CD14-positive monocyte (primary cell): Measurements from ENCODE around the gene PHACTR3. TPM values are rescaled to one million over a fixed set of nuclear protein-coding genes. Genes with fewer than 3 reads are reported as not detected.

Source experiments
- DNase-seq, 3 donors: peaks; one replicate each; pipeline ENCODE4 v3.0.0-alpha.2; 2011 to 2022
- H2AFZ ChIP-seq: 2 replicates; pipeline ENCODE4 v1.6.0; 2012; ENCODE audit warnings: mild to moderate bottlenecking, low read depth, low read length, inconsistent platforms; ENCODE audit not compliant: insufficient read depth, poor library complexity, severe bottlenecking
- H3K27ac ChIP-seq, 2 donors: 1 replicate in 1 of 2; 2 replicates in 1 of 2; pipeline ENCODE4 v1.5.1; 2012 to 2013; ENCODE audit warnings: low read length in 2 of 2, control low read depth in 1 of 2, inconsistent platforms in 1 of 2, low read depth in 1 of 2, mild to moderate bottlenecking in 1 of 2
- H3K27me3 ChIP-seq, 2 donors: one replicate each; pipeline versions ENCODE4 v1.6.0 to v1.6.1; 2011 to 2013; ENCODE audit warnings: low read length in 2 of 2; ENCODE audit not compliant: control insufficient read depth in 2 of 2, insufficient read depth in 2 of 2
- H3K36me3 ChIP-seq, 2 donors: replicated peaks in 1 of 2; 1 replicate in 1 of 2; 2 replicates in 1 of 2; pipeline versions ENCODE4 v1.5.1 to v1.6.1; 2012 to 2013; ENCODE audit warnings: low read length in 2 of 2, control low read depth in 1 of 2, inconsistent platforms in 1 of 2, mild to moderate bottlenecking in 1 of 2; ENCODE audit not compliant: insufficient read depth in 2 of 2, control insufficient read depth in 1 of 2
- H3K4me1 ChIP-seq, 2 donors: 1 replicate in 1 of 2; 2 replicates in 1 of 2; pipeline versions ENCODE4 v1.5.1 to v1.6.1; 2012 to 2013; ENCODE audit warnings: low read length in 2 of 2, control low read depth in 1 of 2, inconsistent platforms in 1 of 2, mild to moderate bottlenecking in 1 of 2, moderate library complexity in 1 of 2; ENCODE audit not compliant: insufficient read depth in 2 of 2, control insufficient read depth in 1 of 2
- H3K4me2 ChIP-seq: replicated peaks from 2 replicates; pipeline ENCODE3; 2012; ENCODE audit warnings: low read length, moderate library complexity, mild to moderate bottlenecking; ENCODE audit not compliant: poor library complexity, severe bottlenecking; ENCODE audit errors: extremely low read depth
- H3K4me3 ChIP-seq, 3 experiments: fragments of 200-600 bp in 1 of 3; sonication (generic) in 1 of 3; replicated peaks in 1 of 3; 1 replicate in 2 of 3; 2 replicates in 1 of 3; pipeline ENCODE4 v1.5.1; 2011 to 2013; ENCODE audit warnings: low read length in 3 of 3, mild to moderate bottlenecking in 3 of 3, control low read depth in 2 of 3, low read depth in 2 of 3, inconsistent platforms in 1 of 3, moderate library complexity in 1 of 3
- H3K79me2 ChIP-seq: 2 replicates; pipeline ENCODE4 v1.6.0; 2012; ENCODE audit warnings: mild to moderate bottlenecking, control low read depth, inconsistent platforms, low read length, moderate library complexity; ENCODE audit not compliant: insufficient read depth
- H3K9ac ChIP-seq: 2 replicates; pipeline ENCODE4 v1.6.0; 2017; ENCODE audit warnings: low read length, mild to moderate bottlenecking; ENCODE audit not compliant: insufficient read depth, poor library complexity, severe bottlenecking
- H3K9me3 ChIP-seq, 2 donors: replicated peaks in 1 of 2; 1 replicate in 1 of 2; 2 replicates in 1 of 2; pipeline versions ENCODE4 v1.5.1 to v1.6.1; 2012 to 2013; ENCODE audit warnings: low read length in 2 of 2, control low read depth in 1 of 2; ENCODE audit not compliant: control insufficient read depth in 1 of 2, insufficient read depth in 1 of 2
- H4K20me1 ChIP-seq: 2 replicates; pipeline ENCODE4 v1.6.0; 2012; ENCODE audit warnings: mild to moderate bottlenecking, low read length, control low read depth, moderate library complexity; ENCODE audit not compliant: insufficient read depth
- H3K27ac Mint-ChIP-seq, 7 donors: one replicate each; pipeline ENCODE4 v1.8.0; 2020; ENCODE audit warnings: mild to moderate bottlenecking in 7 of 7, mixed read lengths in 7 of 7, moderate library complexity in 6 of 7, inconsistent platforms in 2 of 7
- H3K27me3 Mint-ChIP-seq, 3 donors: one replicate each; pipeline ENCODE4 v1.8.0; 2021 to 2022; ENCODE audit warnings: low read depth in 3 of 3, mild to moderate bottlenecking in 3 of 3, mixed read lengths in 3 of 3, moderate library complexity in 3 of 3, inconsistent platforms in 1 of 3
- H3K36me3 Mint-ChIP-seq, 2 donors: one replicate each; pipeline ENCODE4 v1.8.0; 2020; ENCODE audit warnings: mixed read lengths in 2 of 2, inconsistent platforms in 1 of 2, mild to moderate bottlenecking in 1 of 2
- H3K4me1 Mint-ChIP-seq: one replicate; pipeline ENCODE4 v1.8.0; 2020; ENCODE audit warnings: mild to moderate bottlenecking, mixed read lengths
- H3K4me3 Mint-ChIP-seq, 2 donors: one replicate each; pipeline ENCODE4 v1.8.0; 2020; ENCODE audit warnings: mild to moderate bottlenecking in 2 of 2, mixed read lengths in 2 of 2, moderate library complexity in 1 of 2
- H3K9me3 Mint-ChIP-seq, 7 donors: one replicate each; pipeline ENCODE4 v1.8.0; 2020 to 2022; ENCODE audit warnings: mixed read lengths in 7 of 7, mild to moderate bottlenecking in 6 of 7, moderate library complexity in 6 of 7, inconsistent platforms in 2 of 7
- CTCF ChIP-seq: fragments of 200-600 bp; IDR thresholded peaks from one replicate; pipeline ENCODE4 v1.8.0; 2022; ENCODE audit warnings: antibody characterized with exemption, mild to moderate bottlenecking
- WGBS: methylation state at CpG from one replicate; pipeline ENCODE4 v1.1.5; 2013; ENCODE audit warnings: missing lambda C conversion rate; ENCODE audit not compliant: insufficient coverage; 5-methylcytosine and 5-hydroxymethylcytosine counted together
- intact Hi-C, 2 donors: fragments of 100-400 bp; cut with micrococcal nuclease; formaldehyde crosslinking; loops; one replicate each; pipeline versions ENCODE4 v1.15.0 to v1.15.1; 2023
- polyA plus RNA-seq, 3 donors: library from polyadenylated mRNA; depleted of rRNA in 1 of 3; unstranded in 2 of 3; stranded (reverse) in 1 of 3; fragments of 300-500 nt in 2 of 3; fragments of >200 nt in 1 of 3; fragmentation: Illumina TruSeq in 2 of 3; gene quantifications; 1 replicate in 2 of 3; 2 replicates in 1 of 3; pipeline ENCODE4 v1.2.3, GENCODE V29; 2012 to 2021

The PHACTR3 gene
- polyA plus RNA-seq, 3 donors = 0.11 to 0.17 TPM; not detected in 1

- H3K9me3 ChIP-seq = no peaks in the 10 kb centered on the region
- Mint-ChIP-seq H3K4me1 (peaks cover 37% of the 10 kb centered on the region), H3K27ac (peak overlapping the region in 5 of 7 donors; percentile 62 to 90 (median 84)), H3K9me3 (peaks cover 0 to 7% (median 0%) of the 10 kb centered on the region in 7 donors), H3K4me3 (peak overlapping the region; percentile 68 to 93), H3K36me3 (peaks cover 2 to 6% of the 10 kb centered on the region in 2 donors), H3K27me3 (peaks cover 77 to 91% (median 81%) of the 10 kb centered on the region in 3 donors)
- no peak overlapping the region for H3K9ac ChIP-seq
- 30% methylated on average over 17 of the region's 17 CpGs for WGBS
- TF ChIP-seq CTCF = no peak
- H3K79me2 ChIP-seq = no peaks in the 10 kb centered on the region
- no peaks in the 10 kb centered on the region for H3K36me3 ChIP-seq
- peak; percentile 65 to 83 (median 80) for DNase-seq
- no peaks in the 10 kb centered on the region for H4K20me1 ChIP-seq
- H3K4me1 ChIP-seq = peaks cover 33 to 37% of the 10 kb centered on the region in 2 donors
- peak overlapping the region; percentile 65 for H3K4me2 ChIP-seq
- H2AFZ ChIP-seq = no peak overlapping the region
- no peak overlapping the region for H3K27ac ChIP-seq
- H3K27me3 ChIP-seq = peaks cover 14 to 69% of the 10 kb centered on the region in 2 donors
- peak overlapping the region in 1 of 3 experiments; percentile 55 for H3K4me3 ChIP-seq
- intact Hi-C loops = loop anchor here (1.0 to 5.0 kb wide), 2 partner anchors 155 to 180 kb away; no protein-coding TSS in a partner anchor
Observed at GRCh38 chr20:59752101-59752586, 147.8 kb downstream of the PHACTR3 start.

GRCh38 chr20:59752704-59753460, 148.5 kb downstream of the PHACTR3 start:
- peak overlapping the region in 1 of 3 experiments; percentile 55 for H3K4me3 ChIP-seq
- peaks cover 4 to 7% of the 10 kb centered on the region in 2 donors for H3K36me3 Mint-ChIP-seq
- no peaks in the 10 kb centered on the region for H3K36me3 ChIP-seq
- peaks cover 0 to 4% (median 0%) of the 10 kb centered on the region in 7 donors for H3K9me3 Mint-ChIP-seq
- H3K9ac ChIP-seq = no peak overlapping the region
- H3K4me2 ChIP-seq = peak overlapping the region; percentile 65
- H3K9me3 ChIP-seq = no peaks in the 10 kb centered on the region
- TF ChIP-seq CTCF = no peak
- H3K79me2 ChIP-seq = no peaks in the 10 kb centered on the region
- no peak overlapping the region for H2AFZ ChIP-seq
- H3K4me1 Mint-ChIP-seq = peaks cover 37% of the 10 kb centered on the region
- H3K4me3 Mint-ChIP-seq = peak overlapping the region; percentile 68 to 93
- peaks cover 14 to 69% of the 10 kb centered on the region in 2 donors for H3K27me3 ChIP-seq
- peaks cover 33 to 37% of the 10 kb centered on the region in 2 donors for H3K4me1 ChIP-seq
- H3K27ac Mint-ChIP-seq = peak overlapping the region in 6 of 7 donors; percentile 4 to 90 (median 81)
- intact Hi-C loops = loop anchor here (1.0 to 5.0 kb wide), 2 partner anchors 156 to 181 kb away; no protein-coding TSS in a partner anchor
- 49% methylated on average over 14 of the region's 20 CpGs for WGBS
- no peaks in the 10 kb centered on the region for H4K20me1 ChIP-seq
- H3K27ac ChIP-seq = no peak overlapping the region
- peak; percentile 10 to 34 (median 18) for DNase-seq
- peaks cover 78 to 91% (median 82%) of the 10 kb centered on the region in 3 donors for H3K27me3 Mint-ChIP-seq
